Measurements from ENCODE around the gene TPCN2. TPM values are rescaled to one million over a fixed set of nuclear protein-coding genes. Genes with fewer than 3 reads are reported as not detected.
"Not testable (repeated sequence)": the region's sequence is repeated elsewhere in the genome, so short reads cannot be mapped to it uniquely, and the experiment has no call there.

The TPCN2 gene
- total RNA-seq, 4 donors from 2014 or later: 1.4 to 4.1 (median 3.3) TPM

DNA sequence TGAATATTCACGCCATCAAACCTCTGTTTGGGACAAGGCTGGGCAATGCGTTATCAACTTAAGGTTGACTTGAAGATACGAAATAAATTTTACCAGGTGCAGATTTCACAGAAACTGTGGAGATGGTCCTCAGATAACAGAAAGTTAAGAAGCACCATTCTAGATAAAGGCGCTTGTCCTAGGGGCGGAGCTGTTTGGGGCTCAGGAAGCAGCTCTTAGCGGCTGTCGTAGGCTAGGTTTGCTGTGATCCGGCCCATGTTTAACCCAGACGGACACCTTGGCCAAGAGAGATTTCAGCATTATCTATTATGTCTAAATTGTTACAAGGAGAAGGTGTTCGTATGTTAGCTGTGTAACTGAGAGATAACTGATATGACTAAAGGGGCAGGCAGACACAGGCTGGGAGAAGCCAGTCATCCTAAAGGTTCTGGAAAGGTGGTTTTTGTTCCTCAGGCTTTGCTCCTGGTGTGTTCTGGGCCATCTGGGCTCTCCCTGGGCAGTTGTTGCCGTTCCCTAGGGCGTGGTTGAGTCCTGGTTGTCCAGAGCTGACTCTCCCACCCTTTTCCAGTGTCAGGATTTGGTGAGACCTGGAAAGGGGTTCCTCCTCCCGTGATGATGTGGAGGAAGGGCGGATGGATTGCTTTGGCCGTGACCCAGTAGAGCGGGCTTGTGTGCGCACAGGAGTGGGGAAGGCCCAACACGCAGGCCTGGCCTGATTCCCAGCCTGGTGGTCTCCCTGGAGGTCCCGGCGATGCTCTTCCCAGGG, 25.8 kb downstream of the TPCN2 start:
- intact Hi-C loops (cut with DNase I; ENCODE audit: low total_unique reads): no loop called here
- DNase-seq: no peak
- H3K9me3 ChIP-seq: no peaks in the 10 kb centered on the region
- no peaks in the 10 kb centered on the region for H3K27me3 ChIP-seq
- in situ Hi-C loops (cut with MboI; ENCODE audit: low sequenced_read_pairs in 4 of 4): no loop called here
- no peaks in the 10 kb centered on the region for H3K4me1 ChIP-seq
- TF ChIP-seq POLR2A (IDR thresholded peaks at IDR 0.05) (no peak), CTCF (IDR thresholded peaks at IDR 0.05 in 4 of 5, conservative IDR thresholded peaks at IDR 0.05 in 1 of 5) (no peak)
- H3K27ac ChIP-seq: peak overlapping the region in 1 of 4 donors; percentile 31
- peaks cover 0 to 43% of the 10 kb centered on the region in 2 donors for H3K36me3 ChIP-seq
- no peak overlapping the region for H3K4me3 ChIP-seq
- ATAC-seq: no peak

GRCh38 chr11:69075421-69076128, 26.8 kb downstream of the TPCN2 start:
- DNase-seq (peak; percentile 36 to 68), ATAC-seq (peak; percentile 62 to 74)
- Histone ChIP-seq H3K4me1 (no peaks in the 10 kb centered on the region), H3K27ac (peak overlapping the region in 1 of 4 donors; percentile 34), H3K36me3 (peaks cover 0 to 38% of the 10 kb centered on the region in 2 donors), H3K4me3 (no peak overlapping the region), H3K9me3 (no peaks in the 10 kb centered on the region), H3K27me3 (no peaks in the 10 kb centered on the region)
- TF ChIP-seq CTCF (IDR thresholded peaks at IDR 0.05 in 4 of 5, conservative IDR thresholded peaks at IDR 0.05 in 1 of 5) (no peak), POLR2A (IDR thresholded peaks at IDR 0.05) (no peak)
- in situ Hi-C loops (cut with MboI; ENCODE audit: low sequenced_read_pairs in 4 of 4) (no loop called here), intact Hi-C loops (cut with DNase I; ENCODE audit: low total_unique reads) (no loop called here)

DNA sequence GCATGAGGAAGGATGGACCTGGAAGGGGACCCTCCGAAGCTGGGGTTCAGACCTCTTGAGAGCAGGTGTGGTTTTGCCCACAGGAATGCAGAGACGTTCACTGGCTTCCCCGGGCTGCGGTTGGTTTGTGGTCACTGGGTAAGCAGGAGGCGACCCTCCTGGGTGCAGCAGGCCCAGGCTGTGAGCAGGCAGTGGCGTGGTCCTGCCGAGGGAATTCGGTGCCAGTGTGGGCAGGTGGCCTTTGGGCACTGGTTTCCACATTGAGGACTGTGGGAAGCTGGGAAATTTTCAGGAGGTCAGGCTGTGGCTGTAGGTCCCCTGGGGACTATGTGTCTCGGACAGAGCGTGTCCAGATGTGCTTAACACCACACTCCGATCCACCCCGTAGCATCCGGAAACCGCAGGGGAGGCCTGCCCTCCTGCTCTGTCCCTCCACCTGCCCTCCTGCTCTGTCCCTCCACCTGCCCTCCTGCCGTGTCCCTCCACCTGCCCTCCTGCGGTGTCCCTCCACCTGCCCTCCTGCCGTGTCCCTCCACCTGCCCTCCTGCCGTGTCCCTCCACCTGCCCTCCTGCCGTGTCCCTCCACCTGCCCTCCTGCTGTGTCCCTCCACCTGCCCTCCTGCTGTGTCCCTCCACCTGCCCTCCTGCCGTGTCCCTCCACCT, 27.5 kb downstream of the TPCN2 start:
- in situ Hi-C loops (cut with MboI; ENCODE audit: low sequenced_read_pairs in 4 of 4): no loop called here

DNA sequence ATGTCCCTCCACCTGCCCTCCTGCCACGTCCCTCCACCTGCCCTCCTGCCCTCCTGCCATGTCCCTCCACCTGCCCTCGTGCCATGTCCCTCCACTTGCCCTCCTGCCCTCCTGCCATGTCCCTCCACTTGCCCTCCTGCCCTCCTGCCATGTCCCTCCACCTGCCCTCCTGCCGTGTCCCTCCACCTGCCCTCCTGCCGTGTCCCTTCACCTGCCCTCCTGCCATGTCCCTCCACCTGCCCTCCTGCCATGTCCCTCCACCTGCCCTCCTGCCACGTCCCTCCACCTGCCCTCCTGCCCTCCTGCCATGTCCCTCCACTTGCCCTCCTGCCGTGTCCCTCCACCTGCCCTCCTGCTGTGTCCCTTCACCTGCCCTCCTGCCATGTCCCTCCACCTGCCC, 28.2 kb downstream of the TPCN2 start:
- intact Hi-C loops (cut with DNase I; ENCODE audit: low total_unique reads); H3K9me3 ChIP-seq; H3K27me3 ChIP-seq; ATAC-seq; in situ Hi-C loops (cut with MboI; ENCODE audit: low sequenced_read_pairs in 4 of 4); H3K4me1 ChIP-seq; H3K27ac ChIP-seq; DNase-seq; H3K4me3 ChIP-seq: not testable (repeated sequence)
- peaks cover 0 to 40% of the 10 kb centered on the region in 2 donors for H3K36me3 ChIP-seq

More for the DNA sequence above, 27.5 kb downstream of the TPCN2 start:
- ATAC-seq (no peak), DNase-seq (no peak)
- intact Hi-C loops (cut with DNase I; ENCODE audit: low total_unique reads): no loop called here
- TF ChIP-seq POLR2A (IDR thresholded peaks at IDR 0.05): no peak
- TF ChIP-seq CTCF (IDR thresholded peaks at IDR 0.05 in 4 of 5, conservative IDR thresholded peaks at IDR 0.05 in 1 of 5): no peak
- Histone ChIP-seq H3K27me3 (no peaks in the 10 kb centered on the region), H3K36me3 (peaks cover 0 to 38% of the 10 kb centered on the region in 2 donors), H3K27ac (peak overlapping the region in 1 of 4 donors; percentile 34), H3K9me3 (no peaks in the 10 kb centered on the region), H3K4me3 (no peak overlapping the region), H3K4me1 (no peaks in the 10 kb centered on the region)

DNA sequence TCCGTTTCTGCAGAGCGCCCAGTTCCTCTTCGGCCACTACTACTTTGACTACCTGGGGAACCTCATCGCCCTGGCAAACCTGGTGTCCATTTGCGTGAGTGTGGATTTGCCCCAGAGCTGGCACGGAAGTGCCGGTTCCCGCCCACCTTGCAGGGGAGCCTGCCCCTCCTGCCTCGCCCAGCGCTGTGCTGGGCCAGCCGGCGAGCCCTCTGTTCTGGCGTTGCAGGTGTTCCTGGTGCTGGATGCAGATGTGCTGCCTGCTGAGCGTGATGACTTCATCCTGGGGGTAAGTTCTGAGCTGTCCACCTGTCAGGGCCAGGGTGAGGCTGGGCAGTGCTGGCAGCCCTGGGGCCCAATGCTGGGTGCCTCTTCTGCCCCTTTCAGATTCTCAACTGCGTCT, 29.8 kb downstream of the TPCN2 start:
- Histone ChIP-seq H3K9me3 (no peaks in the 10 kb centered on the region), H3K4me1 (no peaks in the 10 kb centered on the region), H3K27ac (no peak overlapping the region), H3K36me3 (peaks cover 0 to 25% of the 10 kb centered on the region in 2 donors), H3K27me3 (no peaks in the 10 kb centered on the region), H3K4me3 (no peak overlapping the region)
- intact Hi-C loops (cut with DNase I; ENCODE audit: low total_unique reads) (no loop called here), in situ Hi-C loops (cut with MboI; ENCODE audit: low sequenced_read_pairs in 4 of 4) (no loop called here)
- no peak for DNase-seq
- no peak for ATAC-seq
- TF ChIP-seq POLR2A (IDR thresholded peaks at IDR 0.05) (no peak), CTCF (IDR thresholded peaks at IDR 0.05 in 4 of 5, conservative IDR thresholded peaks at IDR 0.05 in 1 of 5) (no peak)

Measured in gastrocnemius medialis (tissue), 4 donors.